Right lobe of liver (tissue), 4 donors: ENCODE data around the gene FRAT2.

Experiments
- CTCF ChIP-seq, 4 donors: fragments of 200-600 bp in 3 of 4; fragments of 450-650 bp in 1 of 4; IDR thresholded peaks; one replicate each; pipeline versions ENCODE4 v1.5.1 to v1.8.0; 2016 to 2022; ENCODE audit warnings: antibody characterized with exemption in 4 of 4, mild to moderate bottlenecking in 2 of 4
- POLR2A ChIP-seq: fragments of 450-650 bp; IDR thresholded peaks from one replicate; pipeline ENCODE4 v1.6.1; 2017; ENCODE audit warnings: antibody characterized with exemption, mild to moderate bottlenecking
- donor health status: DM: no; HTN: no; CAD: no.
- donor health status: DM: no; HTN: no; CAD: no.
- donor health status: DM: no; HTN: yes; CAD: no.

DNA sequence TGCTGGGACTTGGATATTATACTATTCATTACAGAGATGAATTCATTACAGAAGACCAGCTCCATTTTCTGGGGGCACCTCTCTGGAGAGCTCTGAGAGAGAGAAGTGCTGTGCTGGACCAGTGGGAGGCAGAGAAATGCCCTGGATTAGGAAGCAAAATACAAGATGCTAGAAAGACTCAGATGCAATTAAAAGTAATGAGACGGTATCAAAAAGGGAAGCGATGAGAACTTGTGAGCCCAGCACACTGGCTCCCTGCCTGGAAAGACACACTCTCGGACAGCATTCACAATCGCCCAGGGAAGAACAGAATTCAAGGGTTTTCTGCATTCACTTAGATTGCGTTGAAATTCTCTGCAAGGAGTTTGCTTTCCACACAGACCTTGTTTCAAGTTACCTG lies 3.5 kb upstream of the FRAT2 start:
- TF ChIP-seq CTCF (IDR thresholded peaks at IDR 0.05): no peak
- TF ChIP-seq POLR2A: no peak
